Skeletal muscle satellite cell (primary cell): ENCODE results near the gene POFUT2.

Source experiments
- H3K27me3 ChIP-seq: 2 replicates; pipeline ENCODE4 v1.7.0; 2013; ENCODE audit warnings: low read length; ENCODE audit not compliant: control insufficient read depth, insufficient read depth
- H3K36me3 ChIP-seq: 2 replicates; pipeline ENCODE4 v1.7.0; 2013; ENCODE audit warnings: mild to moderate bottlenecking, control low read depth, low read length; ENCODE audit not compliant: insufficient read depth
- H3K4me1 ChIP-seq: 2 replicates; pipeline ENCODE4 v1.7.0; 2013; ENCODE audit warnings: low read length; ENCODE audit not compliant: control insufficient read depth, insufficient read depth
- H3K4me2 ChIP-seq: 2 replicates; pipeline ENCODE4 v1.7.0; 2013; ENCODE audit warnings: mild to moderate bottlenecking, low read length
- H3K4me3 ChIP-seq: 2 replicates; pipeline ENCODE4 v1.7.0; 2013; ENCODE audit warnings: low read length
- H3K9ac ChIP-seq: 2 replicates; pipeline ENCODE4 v1.7.0; 2013; ENCODE audit warnings: mild to moderate bottlenecking, low read depth, low read length, moderate library complexity
- H3K9me3 ChIP-seq: replicated peaks from 2 replicates; pipeline ENCODE4 v1.7.0; 2013; ENCODE audit warnings: mild to moderate bottlenecking, control low read depth, low read length

The POFUT2 gene

DNA sequence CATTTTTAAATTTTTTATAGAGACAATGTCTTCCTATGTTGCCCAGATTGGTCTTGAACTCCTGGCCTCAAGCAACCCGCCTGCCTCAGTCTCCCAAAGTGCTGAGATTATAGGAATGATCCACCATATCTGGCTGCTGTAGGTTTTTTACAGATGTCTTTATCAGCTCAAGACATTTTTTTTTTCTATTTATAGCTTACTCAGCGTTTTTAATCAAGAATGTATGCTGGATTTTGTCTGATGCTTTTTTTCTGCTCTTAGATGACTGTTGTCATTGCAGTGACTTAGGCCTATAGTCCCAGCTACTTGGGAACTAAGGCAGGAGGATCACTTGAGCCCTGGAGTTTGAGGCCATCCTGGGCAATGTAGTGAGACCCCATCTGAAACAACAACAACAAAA is 72.5 kb downstream of the POFUT2 start:
- Histone ChIP-seq H3K36me3 (peaks cover 56% of the 10 kb centered on the region), H3K27me3 (no peaks in the 10 kb centered on the region), H3K4me3 (no peak overlapping the region), H3K9me3 (no peaks in the 10 kb centered on the region), H3K4me1 (no peaks in the 10 kb centered on the region), H3K4me2 (no peak overlapping the region), H3K9ac (no peak overlapping the region)
